ENCODE results near the gene ALCAM.

ALCAM gene

GRCh38 chr3:105496343-105496742 lies 129.6 kb downstream of the ALCAM start:
- no peak for DNase-seq

DNA sequence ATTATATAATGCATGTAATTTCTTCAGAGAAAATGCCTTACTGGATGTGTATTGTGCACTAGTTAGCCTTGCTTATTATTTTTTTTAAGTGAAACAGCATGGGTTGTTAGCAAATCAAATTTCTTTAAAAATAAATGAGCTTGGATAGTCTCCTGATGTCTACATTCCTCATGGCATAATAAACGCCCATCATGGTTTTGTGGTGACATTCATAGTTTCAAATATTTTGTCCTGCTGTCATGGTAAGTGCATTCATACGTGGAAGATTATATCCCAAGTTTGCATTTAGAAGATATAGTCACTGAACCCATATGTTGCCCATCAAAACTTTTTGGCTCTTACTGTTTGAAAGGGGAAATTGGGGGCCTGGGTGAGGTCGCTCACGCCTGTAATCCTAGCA lies 130.7 kb downstream of the ALCAM start:
- DNase-seq, result no peak

GRCh38 chr3:105499961-105500360 lies 133.3 kb downstream of the ALCAM start:
- DNase-seq, result no peak

DNA sequence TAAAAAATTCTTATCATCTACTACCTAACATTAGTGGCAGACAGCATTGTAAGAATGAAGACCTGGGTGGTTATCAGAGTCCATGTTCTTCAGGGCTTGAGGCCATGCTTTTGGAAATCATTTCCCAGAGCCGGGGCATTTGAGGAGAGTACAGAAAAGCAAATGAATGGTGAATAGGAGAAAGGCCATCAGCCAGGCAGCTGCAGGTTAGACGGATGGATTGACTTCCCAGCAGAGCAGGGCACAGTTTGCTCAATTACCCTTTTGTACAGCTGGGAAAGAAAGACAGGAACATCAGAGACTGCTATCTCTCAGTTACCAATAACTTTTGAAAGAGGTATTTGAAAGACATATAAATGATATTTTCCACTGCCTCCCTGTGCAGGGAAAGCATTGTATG lies 135.6 kb downstream of the ALCAM start:
- DNase-seq, result no peak

DNA sequence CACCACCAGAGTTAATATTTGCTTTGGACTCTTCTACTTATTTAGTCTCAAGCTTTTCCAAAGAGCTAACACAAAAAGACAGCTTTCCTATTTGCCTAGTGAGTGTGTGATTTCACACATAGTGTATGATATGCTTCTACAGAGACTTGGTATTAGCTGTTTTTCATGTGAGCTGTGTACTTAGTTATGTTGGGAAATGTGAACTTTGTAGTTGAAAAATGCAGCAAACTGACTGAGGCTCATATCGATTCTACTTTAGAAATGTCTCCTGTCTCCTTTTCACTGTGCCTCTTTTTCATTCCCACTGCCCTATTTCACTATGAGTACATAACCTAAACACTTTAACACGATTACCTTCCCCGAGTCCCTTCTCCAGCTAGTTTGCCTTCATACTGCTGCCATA lies 136.5 kb downstream of the ALCAM start:
- no peak for DNase-seq

DNA sequence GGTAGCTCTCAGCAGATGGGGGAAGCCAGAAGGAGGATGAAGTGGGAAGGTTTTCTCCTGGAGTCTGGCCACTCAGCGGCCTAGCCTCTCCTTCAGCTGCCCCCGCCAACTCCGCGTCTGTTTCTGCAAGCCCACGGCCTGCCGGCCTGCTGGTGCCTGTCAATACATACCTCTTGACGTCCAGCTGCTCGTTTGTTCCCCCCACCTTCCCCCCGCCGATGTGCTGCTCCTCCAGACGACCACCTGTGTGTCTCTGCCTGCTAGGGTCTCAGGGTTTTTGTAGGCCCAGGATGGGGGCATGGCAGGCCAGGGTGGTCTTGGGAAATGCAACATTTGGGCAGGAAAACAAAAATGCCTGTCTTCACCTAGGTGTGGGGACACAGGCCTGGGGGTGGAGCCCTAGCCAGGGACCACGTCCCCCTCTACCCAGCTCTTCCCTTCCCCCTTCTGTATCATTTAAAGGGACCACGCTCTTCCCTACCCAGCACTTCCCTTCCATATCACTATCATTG lies 137.8 kb downstream of the ALCAM start:
- DNase-seq, result no peak

- no peak for DNase-seq
Measured at GRCh38 chr3:105505170-105505569, 138.5 kb downstream of the ALCAM start.

- DNase-seq, result no peak
Measured at GRCh38 chr3:105511031-105511430, 144.3 kb downstream of the ALCAM start.

GRCh38 chr3:105512061-105512460 lies 145.4 kb downstream of the ALCAM start:
- no peak for DNase-seq

DNA sequence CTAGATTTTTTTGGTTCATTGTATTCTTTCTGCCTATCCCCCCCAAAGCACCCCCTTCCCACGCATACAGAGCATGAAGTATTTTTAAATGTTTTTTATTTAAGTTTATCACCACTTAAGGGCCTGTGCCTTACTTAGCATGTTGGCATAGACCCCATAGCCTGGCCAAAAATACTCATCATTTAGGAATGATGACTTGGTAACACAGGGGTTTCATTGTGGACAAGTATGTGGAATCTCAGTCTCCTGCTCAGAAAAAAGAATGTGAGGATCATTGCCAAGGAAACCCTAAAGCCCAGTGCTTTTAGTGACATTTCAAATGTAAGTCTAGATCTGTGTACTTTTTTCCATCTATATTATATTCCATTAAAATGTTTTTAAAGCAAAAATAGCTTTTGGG lies 146.3 kb downstream of the ALCAM start:
- DNase-seq, result no peak

DNA sequence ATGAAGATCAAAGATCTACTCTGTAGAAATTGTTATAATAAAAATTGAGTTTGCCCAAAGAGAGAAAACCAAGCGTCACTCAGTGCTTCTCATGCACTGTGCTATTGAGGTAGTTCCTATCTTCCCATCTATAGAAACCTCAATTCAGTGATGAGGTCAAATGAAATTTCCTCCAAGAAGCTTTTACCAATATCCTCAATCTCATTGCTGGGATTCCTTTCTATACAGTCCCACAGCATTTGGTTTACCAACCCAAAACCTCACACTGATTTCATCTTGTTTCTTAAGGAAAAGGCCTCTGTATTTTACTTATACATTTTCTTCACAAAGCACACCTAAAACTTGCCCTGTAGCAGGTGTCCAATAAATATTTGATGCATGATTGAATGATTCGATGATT lies 147.2 kb downstream of the ALCAM start:
- no peak for DNase-seq

DNA sequence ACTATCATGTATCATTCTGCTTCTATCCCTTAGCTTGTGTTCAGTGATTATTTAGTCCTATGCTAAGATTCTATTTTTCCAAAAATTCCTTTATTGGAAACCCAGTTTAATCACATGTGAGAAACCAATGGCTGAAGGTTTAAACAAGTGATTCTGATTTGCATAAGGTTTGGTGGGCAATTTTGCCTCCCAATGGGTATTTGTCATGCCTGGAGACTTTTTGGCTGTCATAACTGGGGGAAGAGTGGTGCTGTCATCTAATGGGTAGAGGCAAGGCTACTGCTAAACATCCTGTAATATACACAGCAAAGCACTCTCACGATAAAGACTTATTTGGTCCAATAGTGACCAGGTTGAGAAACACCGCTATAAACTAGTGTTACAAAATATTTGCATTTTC lies 148.7 kb downstream of the ALCAM start:
- DNase-seq, result no peak

DNA sequence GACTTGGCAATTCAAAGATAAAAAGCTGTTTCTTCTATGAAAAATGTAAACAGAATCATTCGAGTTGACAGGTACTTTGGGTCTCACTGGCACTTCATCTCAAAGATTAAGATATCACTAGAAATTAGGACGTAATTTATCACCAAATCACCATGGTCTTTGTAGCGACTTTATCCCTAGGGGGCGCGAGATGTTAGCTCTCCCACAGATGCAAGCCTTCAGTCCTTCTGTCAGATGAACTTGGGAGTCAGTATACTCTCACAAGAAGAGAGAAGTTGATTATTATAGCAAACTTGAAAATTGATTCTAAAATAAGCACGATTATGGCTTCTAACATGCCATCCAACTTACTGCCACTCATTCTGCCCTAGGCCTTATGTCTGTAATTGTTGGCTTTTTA lies 150.3 kb downstream of the ALCAM start:
- DNase-seq, result no peak

DNA sequence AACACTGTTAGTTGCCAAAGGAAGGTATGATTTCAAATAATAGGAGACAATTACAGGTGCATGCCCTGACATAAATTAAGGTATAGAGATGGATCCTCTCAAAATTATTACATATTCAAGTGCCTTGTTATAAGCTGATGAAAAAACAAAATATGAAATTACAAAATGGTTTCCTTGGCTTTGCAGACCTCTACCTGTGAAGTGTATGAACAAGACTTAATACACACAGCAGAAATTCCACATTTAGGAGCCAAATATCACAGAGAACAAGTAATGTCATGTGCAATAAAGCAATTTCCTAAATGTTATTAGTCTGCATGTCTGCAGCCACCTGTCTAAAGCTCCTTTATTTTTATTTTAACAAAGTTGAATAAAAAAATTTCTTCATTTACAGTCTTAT lies 151.5 kb downstream of the ALCAM start:
- no peak for DNase-seq

GRCh38 chr3:105518806-105519418 lies 152.2 kb downstream of the ALCAM start:
- no peak for DNase-seq

DNA sequence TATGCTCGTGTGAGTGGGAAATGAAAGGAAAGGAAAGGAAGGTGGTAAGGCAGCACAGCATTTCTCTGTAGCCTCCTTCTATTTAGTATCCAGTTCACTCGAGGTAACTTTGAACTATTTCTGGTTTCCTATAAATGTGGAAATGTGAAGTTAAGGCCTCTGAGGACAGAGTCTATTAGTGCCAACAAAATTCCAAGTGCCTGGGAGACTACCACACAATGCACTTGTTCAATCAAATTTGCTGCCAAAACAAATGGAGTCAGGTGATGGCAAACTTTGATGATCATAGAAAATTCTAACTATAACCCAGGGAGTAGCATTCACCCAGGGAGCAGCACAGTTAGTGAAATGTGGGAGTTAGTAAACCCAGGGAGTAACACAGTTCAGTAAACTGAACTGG lies 155.1 kb downstream of the ALCAM start:
- DNase-seq, result no peak

GRCh38 chr3:105523501-105523900 lies 156.8 kb downstream of the ALCAM start:
- no peak for DNase-seq

GRCh38 chr3:105525531-105525930 lies 158.8 kb downstream of the ALCAM start:
- DNase-seq, result no peak

DNA sequence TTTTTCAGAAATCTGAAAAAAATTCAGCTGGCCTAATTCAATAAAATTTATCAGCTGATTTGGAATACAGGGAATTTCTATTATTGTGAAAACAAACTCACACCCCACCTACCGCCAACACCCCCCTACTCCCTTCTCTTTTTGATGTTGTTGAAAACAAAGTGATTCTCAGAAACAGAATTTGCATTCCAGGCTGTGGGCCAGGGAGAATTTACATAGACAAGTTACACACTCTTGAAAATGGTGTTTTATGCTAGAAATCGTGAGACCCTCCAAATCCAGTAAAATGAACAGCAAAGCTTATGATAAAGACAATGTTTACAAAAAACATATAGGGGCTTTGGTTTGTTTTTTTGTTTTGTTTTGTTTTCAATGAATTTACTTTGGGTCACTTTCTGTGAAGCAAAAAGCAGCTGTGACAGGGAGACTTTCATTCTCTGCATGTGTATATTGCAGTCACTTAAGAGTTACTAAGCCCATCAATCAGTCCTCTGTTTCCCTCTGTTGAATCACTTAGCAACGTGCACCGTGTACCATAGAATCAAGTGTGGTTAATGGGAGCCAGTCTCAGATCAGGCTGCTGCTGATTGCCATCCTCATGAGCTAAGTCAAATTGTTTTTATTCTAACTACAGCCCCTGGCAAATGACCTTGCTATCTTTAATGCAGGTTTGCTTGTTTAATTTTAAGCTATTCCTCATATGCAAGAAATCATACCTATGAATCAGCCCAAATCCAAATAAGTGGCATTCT lies 159.8 kb downstream of the ALCAM start:
- no peak for DNase-seq

GRCh38 chr3:105527535-105527934 lies 160.8 kb downstream of the ALCAM start:
- no peak for DNase-seq

- no peak for DNase-seq
Measured at GRCh38 chr3:105527949-105528348, 161.2 kb downstream of the ALCAM start.

- DNase-seq, result no peak
Measured at GRCh38 chr3:105528955-105529354, 162.2 kb downstream of the ALCAM start.

GRCh38 chr3:105529456-105529855 lies 162.7 kb downstream of the ALCAM start:
- DNase-seq, result no peak

DNA sequence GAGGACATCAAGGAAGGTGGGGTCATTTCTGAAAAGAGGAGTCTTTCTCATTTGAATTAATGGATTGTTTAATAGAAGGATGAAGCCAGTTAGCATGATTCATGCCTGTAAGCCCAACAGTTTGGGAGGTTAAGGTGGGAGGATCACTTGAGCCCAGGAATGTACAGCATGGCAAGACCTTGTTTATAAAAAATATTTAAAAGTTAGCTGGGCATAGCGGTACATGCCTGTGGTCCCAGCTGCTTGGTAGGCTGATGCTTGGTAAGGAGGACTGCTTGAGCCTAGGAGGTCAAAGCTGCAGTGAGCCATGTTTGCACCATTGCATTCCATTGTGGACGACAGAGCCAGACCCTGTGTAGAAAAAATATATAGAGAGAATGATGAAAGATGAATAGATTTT lies 165.5 kb downstream of the ALCAM start:
- DNase-seq, result no peak

DNA sequence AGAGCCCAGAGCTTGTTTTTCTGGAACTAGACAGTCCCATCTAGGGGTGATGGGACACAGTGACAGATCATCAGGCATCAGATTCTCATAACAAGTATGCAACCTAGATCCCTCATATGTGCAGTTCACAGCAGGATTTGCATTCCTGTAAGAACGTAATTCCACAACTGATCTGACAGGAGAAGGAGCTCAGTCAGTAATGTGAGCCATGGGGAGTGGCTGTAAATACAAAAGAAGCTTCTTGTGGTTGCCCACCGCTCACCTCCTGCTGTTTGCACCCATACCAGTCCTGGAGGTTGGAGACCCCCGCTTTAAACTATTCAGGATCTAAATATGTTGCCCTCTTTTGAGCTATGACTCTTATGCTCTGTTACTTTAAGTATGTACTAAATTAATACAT lies 167.3 kb downstream of the ALCAM start:
- no peak for DNase-seq
